ENCODE measurements around the gene RACGAP1. TPM values are rescaled to one million over a fixed set of nuclear protein-coding genes. Genes with fewer than 3 reads are reported as not detected.

Gene RACGAP1
- polyA plus RNA-seq, 3 donors, result 3.1 to 5.4 (median 3.6) TPM

GRCh38 chr12:50043308-50043707 lies 18.0 kb upstream of the RACGAP1 start:
- no peak overlapping the region for H3K4me2 ChIP-seq (replicated peaks; ENCODE audit: extremely low read depth, low read length, poor library complexity, severe bottlenecking)
- no peak overlapping the region for H3K4me3 Mint-ChIP-seq
- no peaks in the 10 kb centered on the region for H3K36me3 Mint-ChIP-seq
- no peaks in the 10 kb centered on the region for H3K36me3 ChIP-seq (replicated peaks in 1 of 2; ENCODE audit: control insufficient read depth in 1 of 2, insufficient read depth in 2 of 2, low read length in 2 of 2)
- peaks cover 3% of the 10 kb centered on the region in 2 donors for H3K4me1 ChIP-seq (ENCODE audit: control insufficient read depth in 1 of 2, insufficient read depth in 2 of 2, low read length in 2 of 2)
- H3K4me1 Mint-ChIP-seq, result peaks cover 16% of the 10 kb centered on the region
- H3K27me3 ChIP-seq (ENCODE audit: control insufficient read depth in 2 of 2, insufficient read depth in 2 of 2, low read length in 2 of 2), result no peaks in the 10 kb centered on the region
- H3K27me3 Mint-ChIP-seq (ENCODE audit: low read depth in 3 of 3), result peaks cover 2 to 20% (median 12%) of the 10 kb centered on the region in 3 donors
- DNase-seq, result no peak
- no peaks in the 10 kb centered on the region for H3K79me2 ChIP-seq (ENCODE audit: insufficient read depth, low read length)
- intact Hi-C loops (cut with micrococcal nuclease), result no loop called here
- H3K4me3 ChIP-seq (replicated peaks in 1 of 3; ENCODE audit: low read depth in 2 of 3, low read length in 3 of 3), result no peak overlapping the region
- no peak for TF ChIP-seq CTCF (IDR thresholded peaks at IDR 0.05)
- H3K9ac ChIP-seq (ENCODE audit: insufficient read depth, low read length, poor library complexity, severe bottlenecking), result no peak overlapping the region
- no peaks in the 10 kb centered on the region for H3K9me3 ChIP-seq (replicated peaks in 1 of 2; ENCODE audit: control insufficient read depth in 1 of 2, insufficient read depth in 1 of 2, low read length in 2 of 2)
- 100% methylated on average over 1 of the region's 2 CpGs for WGBS (ENCODE audit: insufficient coverage)
- H2AFZ ChIP-seq (ENCODE audit: insufficient read depth, low read depth, low read length, poor library complexity, severe bottlenecking), result no peak overlapping the region
- H4K20me1 ChIP-seq (ENCODE audit: insufficient read depth, low read length), result no peaks in the 10 kb centered on the region
- peaks cover 0 to 2% (median 0%) of the 10 kb centered on the region in 7 donors for H3K9me3 Mint-ChIP-seq
- H3K27ac Mint-ChIP-seq, result no peak overlapping the region
- no peak overlapping the region for H3K27ac ChIP-seq (ENCODE audit: low read depth in 1 of 2, low read length in 2 of 2)

GRCh38 chr12:50042693-50043092 lies 17.4 kb upstream of the RACGAP1 start:
- Histone ChIP-seq H3K4me1 (ENCODE audit: control insufficient read depth in 1 of 2, insufficient read depth in 2 of 2, low read length in 2 of 2) (peaks cover 6 to 7% of the 10 kb centered on the region in 2 donors), H3K27me3 (ENCODE audit: control insufficient read depth in 2 of 2, insufficient read depth in 2 of 2, low read length in 2 of 2) (no peaks in the 10 kb centered on the region), H2AFZ (ENCODE audit: insufficient read depth, low read depth, low read length, poor library complexity, severe bottlenecking) (no peak overlapping the region), H3K4me3 (replicated peaks in 1 of 3; ENCODE audit: low read depth in 2 of 3, low read length in 3 of 3) (no peak overlapping the region), H3K79me2 (ENCODE audit: insufficient read depth, low read length) (no peaks in the 10 kb centered on the region), H3K27ac (ENCODE audit: low read depth in 1 of 2, low read length in 2 of 2) (no peak overlapping the region), H3K9ac (ENCODE audit: insufficient read depth, low read length, poor library complexity, severe bottlenecking) (no peak overlapping the region), H3K36me3 (replicated peaks in 1 of 2; ENCODE audit: control insufficient read depth in 1 of 2, insufficient read depth in 2 of 2, low read length in 2 of 2) (no peaks in the 10 kb centered on the region), H4K20me1 (ENCODE audit: insufficient read depth, low read length) (no peaks in the 10 kb centered on the region), H3K4me2 (replicated peaks; ENCODE audit: extremely low read depth, low read length, poor library complexity, severe bottlenecking) (no peak overlapping the region), H3K9me3 (replicated peaks in 1 of 2; ENCODE audit: control insufficient read depth in 1 of 2, insufficient read depth in 1 of 2, low read length in 2 of 2) (no peaks in the 10 kb centered on the region)
- H3K4me3 Mint-ChIP-seq, result no peak overlapping the region
- H3K36me3 Mint-ChIP-seq, result no peaks in the 10 kb centered on the region
- no peak overlapping the region for H3K27ac Mint-ChIP-seq
- peaks cover 19% of the 10 kb centered on the region for H3K4me1 Mint-ChIP-seq
- peaks cover 0 to 2% (median 0%) of the 10 kb centered on the region in 7 donors for H3K9me3 Mint-ChIP-seq
- WGBS (ENCODE audit: insufficient coverage), result 100% methylated on average over 2 of the region's 6 CpGs
- H3K27me3 Mint-ChIP-seq (ENCODE audit: low read depth in 3 of 3), result peaks cover 3 to 23% (median 12%) of the 10 kb centered on the region in 3 donors
- intact Hi-C loops (cut with micrococcal nuclease), result no loop called here
- DNase-seq, result no peak
- TF ChIP-seq CTCF (IDR thresholded peaks at IDR 0.05), result no peak

Data from CD14-positive monocyte (primary cell).